ENCODE data around the gene BOC. TPM values are rescaled to one million over a fixed set of nuclear protein-coding genes. Genes with fewer than 3 reads are reported as not detected.

Gene BOC
- total RNA-seq, 1 experiment from 2014 or later: 7.3 TPM

- no peaks in the 10 kb centered on the region for H3K36me3 ChIP-seq (ENCODE audit: low read depth, low read length)
- H3K9me2 ChIP-seq (replicated peaks; ENCODE audit: low read length): no peaks in the 10 kb centered on the region
- ATAC-seq: no peak
- intact Hi-C loops (cut with micrococcal nuclease): no loop called here
- no peaks in the 10 kb centered on the region for H3K27me3 ChIP-seq (ENCODE audit: low read length)
- no TSS peak for BruUV-seq (replicated peaks)
- H2AFZ ChIP-seq (ENCODE audit: low read length): no peak overlapping the region
- H3F3A ChIP-seq (ENCODE audit: low read length, unreplicated experiment): no peaks in the 10 kb centered on the region
- TF ChIP-seq CTCF (conservative IDR thresholded peaks at IDR 0.05; ENCODE audit: low read depth, low read length): no peak
- TF ChIP-seq EZH2 (IDR thresholded peaks at IDR 0.05; ENCODE audit: low read length, unreplicated experiment): no peak
- no peak for TF ChIP-seq EZH2phosphoT487 (IDR thresholded peaks at IDR 0.05; ENCODE audit: borderline replicate concordance, low read length)
- H3K4me3 ChIP-seq (ENCODE audit: low read length): no peak overlapping the region
- POLR2A ChIA-PET (ENCODE audit: unreplicated experiment): no interaction called here
- CTCF ChIA-PET: no interaction called here
- no peak overlapping the region for H3K9ac ChIP-seq (ENCODE audit: low read length)
- H3K4me1 ChIP-seq (ENCODE audit: insufficient read depth, low read length): no peaks in the 10 kb centered on the region
- no peaks in the 10 kb centered on the region for H4K20me1 ChIP-seq (ENCODE audit: low read length)
- no peak overlapping the region for H3K4me2 ChIP-seq (ENCODE audit: low read length)
- no peaks in the 10 kb centered on the region for H3K9me3 ChIP-seq (ENCODE audit: low read length)
- H3K27ac ChIP-seq (ENCODE audit: low read length): no peak overlapping the region
- H3K79me2 ChIP-seq (ENCODE audit: low read length): no peaks in the 10 kb centered on the region
- DNase-seq: no peak
Observed at GRCh38 chr3:113268311-113268710, 57.0 kb downstream of the BOC start.

GRCh38 chr3:113268942-113269341 is 57.6 kb downstream of the BOC start:
- ATAC-seq: no peak
- Histone ChIP-seq H3K9ac (ENCODE audit: low read length) (no peak overlapping the region), H3K27ac (ENCODE audit: low read length) (no peak overlapping the region), H3K79me2 (ENCODE audit: low read length) (no peaks in the 10 kb centered on the region), H3K4me2 (ENCODE audit: low read length) (no peak overlapping the region), H3K36me3 (ENCODE audit: low read depth, low read length) (no peaks in the 10 kb centered on the region), H2AFZ (ENCODE audit: low read length) (no peak overlapping the region), H3F3A (ENCODE audit: low read length, unreplicated experiment) (no peaks in the 10 kb centered on the region), H3K4me3 (ENCODE audit: low read length) (no peak overlapping the region), H3K9me3 (ENCODE audit: low read length) (no peaks in the 10 kb centered on the region), H4K20me1 (ENCODE audit: low read length) (no peaks in the 10 kb centered on the region), H3K27me3 (ENCODE audit: low read length) (no peaks in the 10 kb centered on the region), H3K9me2 (replicated peaks; ENCODE audit: low read length) (no peaks in the 10 kb centered on the region), H3K4me1 (ENCODE audit: insufficient read depth, low read length) (no peaks in the 10 kb centered on the region)
- DNase-seq: no peak
- intact Hi-C loops (cut with micrococcal nuclease): no loop called here
- TF ChIP-seq EZH2 (IDR thresholded peaks at IDR 0.05; ENCODE audit: low read length, unreplicated experiment) (no peak), CTCF (conservative IDR thresholded peaks at IDR 0.05; ENCODE audit: low read depth, low read length) (no peak), EZH2phosphoT487 (IDR thresholded peaks at IDR 0.05; ENCODE audit: borderline replicate concordance, low read length) (no peak)
- CTCF ChIA-PET: no interaction called here
- BruUV-seq (replicated peaks): no TSS peak
- POLR2A ChIA-PET (ENCODE audit: unreplicated experiment): no interaction called here

- H3K9me3 ChIP-seq (ENCODE audit: low read length): no peaks in the 10 kb centered on the region
- no peak overlapping the region for H2AFZ ChIP-seq (ENCODE audit: low read length)
- no peak overlapping the region for H3K4me3 ChIP-seq (ENCODE audit: low read length)
- H3K27ac ChIP-seq (ENCODE audit: low read length): no peak overlapping the region
- H3K9ac ChIP-seq (ENCODE audit: low read length): no peak overlapping the region
- H4K20me1 ChIP-seq (ENCODE audit: low read length): no peaks in the 10 kb centered on the region
- no peak for TF ChIP-seq EZH2phosphoT487 (IDR thresholded peaks at IDR 0.05; ENCODE audit: borderline replicate concordance, low read length)
- H3F3A ChIP-seq (ENCODE audit: low read length, unreplicated experiment): no peaks in the 10 kb centered on the region
- H3K4me1 ChIP-seq (ENCODE audit: insufficient read depth, low read length): no peaks in the 10 kb centered on the region
- no peak for DNase-seq
- no peak overlapping the region for H3K4me2 ChIP-seq (ENCODE audit: low read length)
- no peaks in the 10 kb centered on the region for H3K27me3 ChIP-seq (ENCODE audit: low read length)
- no peaks in the 10 kb centered on the region for H3K9me2 ChIP-seq (replicated peaks; ENCODE audit: low read length)
- no peak for ATAC-seq
- no peaks in the 10 kb centered on the region for H3K36me3 ChIP-seq (ENCODE audit: low read depth, low read length)
- ChIA-PET POLR2A (ENCODE audit: unreplicated experiment) (no interaction called here), CTCF (no interaction called here)
- no TSS peak for BruUV-seq (replicated peaks)
- intact Hi-C loops (cut with micrococcal nuclease): no loop called here
- H3K79me2 ChIP-seq (ENCODE audit: low read length): no peaks in the 10 kb centered on the region
Observed at GRCh38 chr3:113269661-113270060, 58.3 kb downstream of the BOC start.
